ENCODE results near the gene BBOF1. TPM values are rescaled to one million over a fixed set of nuclear protein-coding genes. Genes with fewer than 3 reads are reported as not detected.

The BBOF1 gene
- polyA plus RNA-seq, 2 of the 4 experiments (the other 2 are of a cell fraction) = 4.9 to 5.8 TPM

- peak within 1 kb of the TSS; percentile 73 to 83 for H3K27ac ChIP-seq
- DNase-seq (ENCODE audit: low read depth in 1 of 2, low spot score in 1 of 2) = peak; percentile 100
- TF ChIP-seq MAX (IDR thresholded peaks at IDR 0.05) (peak; percentile 69), POLR2A (IDR thresholded peaks at IDR 0.05; ENCODE audit: low read length) (peak; percentile 52), SREBF2 (IDR thresholded peaks at IDR 0.05) (no peak), NFE2L2 (conservative IDR thresholded peaks at IDR 0.05; ENCODE audit: low read length) (no peak), FOSL2 (IDR thresholded peaks at IDR 0.05) (no peak), FOSL2 (CRISPR knock-in tag; IDR thresholded peaks at IDR 0.05) (peak; percentile 36; the same call in 1 of the 2 replicates), BHLHE40 (IDR thresholded peaks at IDR 0.05; ENCODE audit: low read depth, low read length) (peak; percentile 52), NPAS2 (CRISPR knock-in tag; IDR thresholded peaks at IDR 0.05; ENCODE audit: borderline replicate concordance) (0 out of 2 replicates have a peak, but pooled peaks have one; percentile 18), HOXB5 (CRISPR knock-in tag; IDR thresholded peaks at IDR 0.05) (0 out of 2 replicates have a peak, but pooled peaks have one; percentile 27), JUN (IDR thresholded peaks at IDR 0.05) (peak in 1 of 2 experiments; percentile 65; a peak in 1 of 5 replicates), CTCF (IDR thresholded peaks at IDR 0.05) (no peak), PHF8 (IDR thresholded peaks at IDR 0.05; ENCODE audit: borderline replicate concordance, low read depth) (peak; percentile 71; the same call in 1 of the 2 replicates), FOXS1 (CRISPR knock-in tag; IDR thresholded peaks at IDR 0.05) (0 out of 2 replicates have a peak, but pooled peaks have one; percentile 23), POLR2AphosphoS2 (conservative IDR thresholded peaks at IDR 0.05; ENCODE audit: low read length) (no peak), USF2 (IDR thresholded peaks at IDR 0.05) (peak; percentile 98), HDAC2 (IDR thresholded peaks at IDR 0.05) (no peak), EHMT2 (IDR thresholded peaks at IDR 0.05; ENCODE audit: low read depth) (no peak), HEYL (CRISPR knock-in tag; IDR thresholded peaks at IDR 0.05) (no peak), RFX5 (IDR thresholded peaks at IDR 0.05) (peak; percentile 84), KDM5A (IDR thresholded peaks at IDR 0.05) (no peak), FOSB (CRISPR knock-in tag; IDR thresholded peaks at IDR 0.05) (no peak), CBX8 (IDR thresholded peaks at IDR 0.05) (no peak)
- ATAC-seq = peak; percentile 97 to 98
- H3K4me1 ChIP-seq = peaks cover 24% of the 10 kb centered on the region; the same call in 2 of the 3 replicates
- WGBS (ENCODE audit: missing lambda C conversion rate) = 1% methylated on average over 45 of the region's 46 CpGs
- H3K4me3 ChIP-seq = peak within 1 kb of the TSS; percentile 79
- H3K9me3 ChIP-seq = no peaks in the 10 kb centered on the region
- peak; percentile 79 for FAIRE-seq
- peak within 1 kb of the TSS; percentile 99 for H3K4me2 ChIP-seq
- ChIA-PET CTCF (interaction anchor here (0.9 to 1.6 kb wide), 3 partner anchors 11 to 28 kb away, joined by 3 to 5 read pairs (median 3); no protein-coding TSS in a partner anchor), POLR2A (interaction anchor here (0.7 kb wide), 1 partner anchor 17 kb away, joined by 3 read pairs; no protein-coding TSS in a partner anchor)
Measured at GRCh38 chr14:74084277-74085046, 65.3 kb downstream of the BBOF1 start, which contains the start of the genes ALDH6A1 and LIN52. Gene ALDH6A1, minus strand, starts transcription at chr14:74084453. Its CDS starts 59 bp downstream, at chr14:74084394. Gene LIN52, plus strand, starts transcription at chr14:74084956. Its CDS starts 19 bp downstream, at chr14:74084975.

- ChIA-PET POLR2A (no interaction called here), CTCF (no interaction called here)
- ATAC-seq (peak; percentile 31 to 45; a peak in 5 of 6 replicates), FAIRE-seq (no peak), DNase-seq (ENCODE audit: low read depth in 1 of 2, low spot score in 1 of 2) (peak; percentile 9 to 27)
- H3K4me2 ChIP-seq = peak overlapping the region; percentile 92
- TF ChIP-seq PHF8 (IDR thresholded peaks at IDR 0.05; ENCODE audit: borderline replicate concordance, low read depth) (peak; percentile 46; the same call in 1 of the 2 replicates), KDM5A (IDR thresholded peaks at IDR 0.05) (peak; percentile 99), ZSCAN20 (CRISPR knock-in tag; IDR thresholded peaks at IDR 0.05) (no peak), JUN (IDR thresholded peaks at IDR 0.05) (no peak), PBX3 (IDR thresholded peaks at IDR 0.05) (no peak), ZC3H11A (IDR thresholded peaks at IDR 0.05) (0 out of 2 replicates have a peak, but pooled peaks have one; percentile 7), USF2 (IDR thresholded peaks at IDR 0.05) (no peak), HOXA7 (CRISPR knock-in tag; IDR thresholded peaks at IDR 0.05) (no peak), RCOR1 (IDR thresholded peaks at IDR 0.05; ENCODE audit: low read depth, low read length) (no peak), CHD4 (IDR thresholded peaks at IDR 0.05; ENCODE audit: borderline replicate concordance) (no peak), POLR2AphosphoS2 (conservative IDR thresholded peaks at IDR 0.05; ENCODE audit: low read length) (no peak), HDAC2 (IDR thresholded peaks at IDR 0.05) (peak; percentile 72; the same call in 1 of the 2 replicates), SMC3 (IDR thresholded peaks at IDR 0.05) (no peak), HEYL (CRISPR knock-in tag; IDR thresholded peaks at IDR 0.05) (no peak), RARB (CRISPR knock-in tag; IDR thresholded peaks at IDR 0.05) (no peak)
- WGBS (ENCODE audit: missing lambda C conversion rate) = 6% methylated on average over 26 of the region's 26 CpGs
- peak overlapping the region; percentile 76 for H3K4me3 ChIP-seq
- peaks cover 24% of the 10 kb centered on the region; the same call in 2 of the 3 replicates for H3K4me1 ChIP-seq
- H3K27ac ChIP-seq = peak overlapping the region; percentile 73 to 83
- no peaks in the 10 kb centered on the region for H3K9me3 ChIP-seq
Measured at GRCh38 chr14:74085047-74085637, 66.0 kb downstream of the BBOF1 start.
